HG03378 (cell line): ENCODE results near the gene WIPF1.

ENCODE experiments used
- ATAC-seq: cut with Tn5 transposase; IDR thresholded peaks from one replicate; pipeline ENCODE4 v1.9.1; 2021; ENCODE audit warnings: mild to moderate bottlenecking, moderate library complexity; ENCODE audit not compliant: unreplicated experiment

The WIPF1 gene

DNA sequence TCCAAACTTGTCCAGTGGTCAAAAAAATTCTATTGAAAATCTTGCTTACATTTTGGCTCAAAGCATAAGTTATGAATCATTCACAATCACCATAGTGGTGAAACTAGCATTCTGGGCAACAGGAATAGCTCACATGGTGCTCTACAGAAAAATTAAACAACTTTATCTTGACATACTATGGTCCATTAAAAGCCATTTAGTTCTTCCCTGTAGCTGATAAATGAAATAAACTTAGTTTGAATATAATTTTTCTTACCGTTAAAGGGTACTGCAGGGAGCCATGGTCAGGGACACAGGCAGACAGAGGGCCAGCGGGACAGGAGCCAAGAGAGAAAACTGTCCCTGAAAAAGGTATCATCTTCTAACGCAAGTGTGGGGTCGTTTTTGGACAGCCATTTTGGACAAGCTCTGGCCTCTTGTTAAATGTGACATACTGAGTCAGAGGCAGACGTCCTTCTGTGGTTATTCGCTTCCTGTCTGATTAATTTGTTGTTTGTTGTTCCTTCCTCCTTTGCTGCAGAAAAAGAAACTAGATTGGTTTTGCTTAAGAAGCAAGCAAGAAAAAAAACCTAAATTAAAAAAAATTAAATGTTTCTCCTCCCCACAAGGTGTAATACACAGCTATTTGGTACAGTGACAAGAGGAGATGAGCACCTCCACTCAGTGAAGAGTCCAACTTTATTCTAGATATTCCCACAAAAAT, at the start of gene WIPF1:
Gene WIPF1, minus strand, starts transcription at position 460 of the 703 bp plus-strand sequence. CDS start 12,231 bp downstream, outside the sequence.
- ATAC-seq: peak; percentile 47

DNA sequence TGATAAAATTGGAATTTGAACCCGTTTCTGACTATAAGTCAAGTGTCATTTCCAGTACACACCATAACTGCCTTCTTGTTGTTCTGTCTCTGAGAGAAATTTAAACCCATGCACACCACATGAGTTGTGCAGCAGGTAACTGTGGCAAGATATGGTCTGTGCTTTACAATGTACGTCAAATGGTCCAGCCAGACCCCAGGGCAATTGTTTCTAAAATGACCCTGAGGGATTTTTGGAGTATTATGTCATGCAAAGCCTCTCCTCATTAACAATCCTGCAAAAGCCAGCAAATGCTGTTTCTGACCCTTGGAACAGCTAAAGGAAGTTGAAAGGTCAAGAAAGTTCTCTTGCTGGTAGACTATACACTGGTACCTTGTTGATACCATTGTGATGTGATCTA, 47.7 kb upstream of the WIPF1 start:
- no peak for ATAC-seq

DNA sequence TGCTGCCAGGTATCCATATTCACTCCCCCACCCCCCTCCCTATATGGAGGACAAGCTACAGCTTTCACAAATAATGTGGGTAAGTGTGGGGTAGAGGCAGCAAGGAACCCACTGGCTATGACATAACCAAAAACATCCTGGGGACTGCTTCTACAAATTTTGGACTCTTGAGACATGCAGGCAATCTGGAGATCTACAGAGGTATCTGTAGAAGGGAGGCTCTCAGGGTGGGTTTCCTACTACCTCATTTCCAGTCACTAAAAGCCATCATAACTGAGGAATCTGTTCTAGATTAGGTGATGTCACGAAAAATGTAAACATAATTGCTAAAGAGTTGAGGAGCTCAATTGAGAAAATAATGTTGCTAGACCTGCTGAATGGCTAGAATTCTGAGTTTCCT, 46.8 kb upstream of the WIPF1 start:
- no peak for ATAC-seq

DNA sequence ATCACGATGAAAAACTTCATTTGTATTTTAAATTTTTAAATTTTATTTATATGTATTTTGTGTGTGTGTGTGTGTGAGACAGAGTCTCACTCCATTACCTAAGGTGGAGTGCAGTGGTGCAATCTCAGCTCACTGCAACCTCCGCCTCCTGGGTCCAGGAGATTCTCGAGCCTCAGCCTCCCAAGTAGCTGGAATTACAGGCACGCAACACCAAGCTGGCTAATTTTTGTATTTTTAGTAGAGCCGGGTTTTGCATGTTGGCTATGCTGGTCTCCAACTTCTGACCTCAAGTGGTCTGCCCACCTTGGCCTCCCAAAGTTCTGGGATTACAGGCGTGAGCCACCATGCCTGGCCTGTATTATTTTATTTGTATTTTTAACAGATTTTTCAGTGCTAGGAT, 45.8 kb upstream of the WIPF1 start:
- no peak for ATAC-seq

GRCh38 chr2:174641168-174641567, 43.6 kb upstream of the WIPF1 start:
- no peak for ATAC-seq

DNA sequence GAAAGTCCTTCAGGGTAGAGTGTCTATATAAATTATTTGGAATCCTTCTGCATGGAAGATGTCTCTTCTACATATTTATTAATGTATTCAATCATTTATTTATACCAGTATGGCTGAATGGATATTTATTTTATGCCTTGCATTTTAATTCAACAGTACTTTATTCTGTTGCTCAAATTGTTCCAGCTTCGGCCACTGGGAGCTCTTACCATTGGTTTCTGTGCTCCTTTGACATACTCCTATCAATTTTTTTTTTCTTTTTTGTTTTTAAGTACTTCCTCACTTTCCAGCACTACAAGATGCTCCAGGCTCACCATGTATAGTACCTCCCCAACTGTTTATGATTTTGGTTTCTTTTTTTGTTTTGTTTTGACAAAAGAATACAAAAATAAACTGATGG, 39.4 kb upstream of the WIPF1 start:
- ATAC-seq: no peak

GRCh38 chr2:174635776-174636404, 38.3 kb upstream of the WIPF1 start:
- ATAC-seq: no peak

DNA sequence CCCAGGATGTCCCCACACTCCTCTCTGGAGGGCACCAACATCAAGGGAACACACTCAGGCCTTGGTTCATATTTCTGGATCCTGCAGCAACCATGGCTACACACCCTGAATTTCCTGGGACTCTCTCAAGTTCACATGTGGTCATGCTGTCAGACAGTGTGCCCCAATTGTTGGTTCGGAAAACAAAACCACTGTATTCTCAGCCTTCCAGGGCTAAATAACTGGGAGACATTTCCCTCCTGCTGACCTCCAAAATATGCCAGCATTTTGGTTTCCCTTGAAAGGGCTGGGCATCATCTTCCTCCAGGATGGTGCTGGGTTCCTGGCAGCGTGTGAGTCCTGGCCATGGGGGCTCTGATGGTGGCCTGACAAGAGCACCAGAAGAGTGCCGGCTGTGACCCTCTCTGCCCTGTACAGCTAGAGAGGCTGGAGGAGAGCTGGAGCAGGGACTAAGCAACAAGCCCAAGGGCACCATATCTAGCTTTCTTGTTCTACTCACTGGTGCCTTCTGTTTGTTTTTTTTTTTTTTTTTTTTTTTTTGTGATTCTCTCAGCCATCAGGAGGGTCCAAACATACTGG, 37.5 kb upstream of the WIPF1 start:
- ATAC-seq: no peak

- peak; percentile 82 for ATAC-seq
These were observed 36.8 kb upstream of the WIPF1 start for GRCh38 chr2:174634130-174635014.

- no peak for ATAC-seq
These were observed 36.0 kb upstream of the WIPF1 start for GRCh38 chr2:174633623-174633930.

DNA sequence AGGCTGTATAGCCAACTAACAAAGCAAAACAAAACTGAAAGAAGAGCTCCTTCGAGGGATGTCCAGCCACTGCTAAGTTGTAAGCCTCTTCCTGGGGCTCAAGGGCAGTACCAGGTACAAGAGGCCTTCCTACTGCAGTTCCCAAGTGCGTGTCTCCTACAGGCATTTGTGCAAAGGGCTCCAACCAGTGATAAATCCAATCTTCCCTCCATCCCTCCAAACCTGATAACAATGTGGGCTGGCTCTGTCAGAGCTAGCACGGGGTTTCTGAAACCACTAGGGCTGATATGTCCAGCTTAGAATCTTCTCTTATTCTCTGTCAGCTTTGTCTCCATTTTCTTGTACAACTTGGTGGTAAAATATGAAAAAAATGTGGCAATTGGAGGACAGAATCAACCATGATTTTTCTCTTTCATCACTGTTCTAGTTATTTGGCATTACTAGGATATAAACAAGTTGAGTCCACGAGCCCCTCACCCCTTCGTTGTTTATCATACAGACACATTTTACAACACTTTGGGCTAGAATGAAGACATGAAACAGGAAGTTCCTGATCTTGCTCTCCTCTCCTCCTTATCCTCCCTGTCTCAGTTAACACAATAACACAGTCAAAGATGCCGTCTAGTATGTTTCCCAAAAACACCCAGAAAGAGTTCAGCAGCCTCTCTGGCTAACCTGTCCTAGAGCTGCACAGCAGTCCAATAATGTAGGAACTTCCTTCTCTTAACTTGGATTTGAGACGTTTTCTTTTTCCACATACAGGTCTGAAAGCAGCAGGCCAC, 35.4 kb upstream of the WIPF1 start:
- no peak for ATAC-seq

DNA sequence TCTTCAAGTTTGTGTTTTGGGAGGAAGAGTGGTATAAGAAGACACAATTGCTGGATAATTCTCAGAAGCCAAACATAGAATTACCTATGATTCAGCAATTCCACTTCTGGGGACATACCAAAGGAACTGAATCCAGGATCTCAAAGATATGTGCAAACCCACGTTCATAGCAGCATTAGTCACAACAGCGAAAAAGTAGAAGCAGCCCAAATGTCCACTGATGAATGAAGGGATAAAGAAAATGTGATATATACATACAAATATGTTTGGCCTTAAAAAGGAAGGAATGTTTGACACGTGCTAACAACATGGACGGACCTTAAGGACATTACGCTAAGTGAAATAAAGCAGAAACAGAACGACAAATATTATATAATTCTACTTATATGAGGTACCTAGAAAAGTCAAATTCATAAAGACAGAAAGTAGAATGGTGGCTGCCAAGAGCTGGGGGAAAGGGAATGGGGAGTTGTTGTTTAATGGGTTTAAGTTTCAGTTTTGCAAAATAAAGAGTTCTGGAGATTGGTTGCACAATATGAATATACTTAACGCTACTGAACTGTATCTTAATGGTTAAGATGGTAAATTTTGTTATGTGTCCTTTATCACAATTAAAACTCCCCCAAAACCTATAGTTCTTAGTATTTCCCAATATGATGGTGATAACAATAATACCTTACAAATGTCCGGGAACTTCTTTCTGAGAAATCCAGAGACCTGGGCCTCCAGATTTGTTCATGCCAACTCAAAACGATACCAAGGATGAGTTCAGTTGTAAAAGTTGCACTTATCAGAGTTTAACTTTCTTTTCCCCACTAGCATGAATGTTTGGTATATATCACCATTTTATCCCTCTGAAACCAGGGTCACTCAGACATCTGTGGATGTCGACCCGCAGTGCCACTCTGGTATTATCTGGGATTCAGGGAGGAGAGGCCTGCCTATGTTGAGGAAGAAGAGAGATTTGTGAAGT, 33.7 kb upstream of the WIPF1 start:
- no peak for ATAC-seq

- ATAC-seq: no peak
These were observed 32.5 kb upstream of the WIPF1 start for GRCh38 chr2:174630107-174630506.

- ATAC-seq: no peak
These were observed 31.9 kb upstream of the WIPF1 start for GRCh38 chr2:174629506-174629905.

GRCh38 chr2:174628528-174629169, 31.0 kb upstream of the WIPF1 start:
- ATAC-seq: no peak

- ATAC-seq: no peak
These were observed 29.6 kb upstream of the WIPF1 start for GRCh38 chr2:174627216-174627615.

DNA sequence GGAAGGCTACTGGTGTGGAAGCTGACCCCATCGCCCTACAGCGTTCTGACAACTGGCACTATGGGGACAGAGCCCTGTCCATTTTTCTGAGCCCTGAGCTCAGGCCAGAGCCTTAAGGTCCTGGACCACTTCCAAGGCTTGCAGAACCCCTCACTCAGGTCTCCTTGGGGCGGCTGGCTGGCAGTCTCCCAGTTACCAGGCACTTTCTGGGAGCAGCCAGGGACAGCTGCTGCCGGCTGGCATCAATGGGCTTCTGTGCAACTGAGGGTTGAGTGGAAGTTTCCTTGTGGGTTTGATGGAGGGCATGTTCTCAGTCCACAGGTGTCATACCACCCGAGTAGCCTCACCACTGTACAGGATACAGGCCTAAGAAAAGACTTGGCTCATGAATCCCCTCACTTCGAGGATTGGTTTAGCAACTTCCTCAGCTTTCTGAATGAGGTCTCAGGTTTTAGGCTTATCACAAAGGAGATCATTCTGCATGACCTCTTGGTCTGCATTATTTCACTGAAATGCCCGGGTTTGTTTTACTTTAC, 27.4 kb upstream of the WIPF1 start:
- ATAC-seq: no peak

DNA sequence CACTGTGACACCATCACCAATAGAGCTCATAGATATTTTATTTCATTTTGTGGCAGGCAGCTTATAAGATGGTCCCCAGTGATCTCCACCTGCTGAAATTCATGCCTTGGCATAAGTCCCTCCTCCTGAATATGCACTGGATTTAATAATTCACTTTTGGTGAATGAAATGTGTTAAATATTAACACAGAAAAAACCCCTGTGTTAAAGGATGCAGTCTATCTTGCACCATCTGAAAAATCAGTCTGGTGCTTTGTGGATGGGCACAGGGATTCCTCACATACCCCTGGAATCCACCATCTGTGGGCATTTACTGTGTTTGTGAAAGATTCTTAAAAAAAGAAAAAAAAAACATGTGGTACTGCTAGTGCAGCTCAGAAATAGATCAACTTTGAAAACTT, 26.1 kb upstream of the WIPF1 start:
- peak; percentile 58 for ATAC-seq

DNA sequence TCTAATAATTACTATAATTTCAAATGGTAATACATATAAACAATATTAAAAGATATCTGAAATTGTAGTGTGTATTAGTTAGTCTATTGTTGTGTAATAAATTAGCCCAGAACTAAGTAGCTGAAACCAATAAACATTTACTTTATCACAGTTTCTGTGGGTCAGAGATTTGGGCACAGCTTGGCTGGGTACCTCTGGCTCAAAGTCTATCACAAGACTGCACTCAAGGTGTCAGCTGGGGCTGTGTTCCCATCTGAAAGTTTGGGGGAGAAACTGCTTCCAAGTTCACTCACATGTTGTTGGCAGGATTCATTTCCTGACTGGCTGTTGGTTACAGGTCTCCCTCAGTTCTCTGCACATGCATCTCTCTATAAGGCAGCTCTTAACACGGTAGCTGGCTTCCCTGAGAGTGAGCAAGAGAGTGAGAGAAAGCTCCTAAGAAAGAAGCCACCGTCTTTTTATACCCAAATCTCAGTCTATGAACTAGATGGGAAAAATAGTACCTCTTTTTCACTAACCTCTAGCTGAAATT, 25.6 kb upstream of the WIPF1 start:
- ATAC-seq: peak; percentile 25
